ENCODE data around the gene NEURL1B.

GRCh38 chr5:172667786-172668593, 26.9 kb downstream of the NEURL1B start:
- TF ChIP-seq SUZ12 (IDR thresholded peaks at IDR 0.05; ENCODE audit: extremely low read depth, insufficient read depth, insufficient read length) (no peak), ZNF274 (IDR thresholded peaks at IDR 0.05; ENCODE audit: low read depth, low read length) (no peak), YY1 (IDR thresholded peaks at IDR 0.05; ENCODE audit: insufficient read depth, insufficient read length) (no peak)
